T1000 (cell line): ENCODE data around the gene NAA38.

Experiments used
- DNase-seq: peaks from one replicate; lab custom pipeline; 2025; ENCODE audit warnings: mixed read lengths; lab: John Stamatoyannopoulos, UW

Gene NAA38

GRCh38 chr17:7856811-7857712 is at the start of gene NAA38:
Gene NAA38 (minus strand): TSS chr17:7857559. CDS start chr17:7857463, 96 bp downstream.
- DNase-seq = peak; percentile 95

- no peak for DNase-seq
Measured at GRCh38 chr17:7903154-7904103, 46.1 kb upstream of the NAA38 start.

GRCh38 chr17:7897773-7898172 is 40.4 kb upstream of the NAA38 start:
- no peak for DNase-seq

GRCh38 chr17:7897090-7897489 is 39.7 kb upstream of the NAA38 start:
- DNase-seq = no peak

- no peak for DNase-seq
Measured at GRCh38 chr17:7894866-7895265, 37.5 kb upstream of the NAA38 start.

GRCh38 chr17:7894226-7894625 is 36.9 kb upstream of the NAA38 start:
- no peak for DNase-seq

- DNase-seq = no peak
Measured at GRCh38 chr17:7893187-7893880, 36.0 kb upstream of the NAA38 start.

GRCh38 chr17:7889166-7889955 is 32.0 kb upstream of the NAA38 start:
- peak; percentile 80 for DNase-seq

- no peak for DNase-seq
Measured at GRCh38 chr17:7888184-7888920, 31.0 kb upstream of the NAA38 start, which contains the start of gene CHD3. Gene CHD3 (plus strand): TSS chr17:7888789. CDS start chr17:7889001, 212 bp downstream.

GRCh38 chr17:7887482-7888183 is 30.3 kb upstream of the NAA38 start:
- DNase-seq = peak; percentile 91

- no peak for DNase-seq
Measured at GRCh38 chr17:7887038-7887481, 29.7 kb upstream of the NAA38 start.

GRCh38 chr17:7886227-7887037 is 29.1 kb upstream of the NAA38 start:
- DNase-seq = no peak

GRCh38 chr17:7885367-7886226 is 28.2 kb upstream of the NAA38 start:
- peak; percentile 21 for DNase-seq

- no peak for DNase-seq
Measured at GRCh38 chr17:7884581-7885366, 27.4 kb upstream of the NAA38 start.

- DNase-seq = no peak
Measured at GRCh38 chr17:7883781-7884386, 26.5 kb upstream of the NAA38 start.

GRCh38 chr17:7882629-7883028 is 25.3 kb upstream of the NAA38 start:
- DNase-seq = no peak

- DNase-seq = no peak
Measured at GRCh38 chr17:7882068-7882467, 24.7 kb upstream of the NAA38 start.
